ENCODE data around the gene ANKRD60.

The ANKRD60 gene

GRCh38 chr20:58184984-58185383, 43.5 kb downstream of the ANKRD60 start:
- DNase-seq = no peak

- DNase-seq = no peak
Measured at GRCh38 chr20:58184063-58184462, 44.4 kb downstream of the ANKRD60 start.

- no peak for DNase-seq
Measured at GRCh38 chr20:58182521-58183140, 45.8 kb downstream of the ANKRD60 start.

- DNase-seq = no peak
Measured at GRCh38 chr20:58179432-58180099, 48.9 kb downstream of the ANKRD60 start.

GRCh38 chr20:58179083-58179431, 49.4 kb downstream of the ANKRD60 start:
- DNase-seq = no peak

- no peak for DNase-seq
Measured at GRCh38 chr20:58177799-58178198, 50.7 kb downstream of the ANKRD60 start.

GRCh38 chr20:58175836-58176235, 52.6 kb downstream of the ANKRD60 start:
- no peak for DNase-seq

- no peak for DNase-seq
Measured at GRCh38 chr20:58175425-58175824, 53.0 kb downstream of the ANKRD60 start.

GRCh38 chr20:58174708-58175280, 53.7 kb downstream of the ANKRD60 start:
- DNase-seq = no peak

GRCh38 chr20:58173930-58174707, 54.3 kb downstream of the ANKRD60 start:
- DNase-seq = no peak

GRCh38 chr20:58173091-58173490, 55.4 kb downstream of the ANKRD60 start:
- no peak for DNase-seq

- DNase-seq = no peak
Measured at GRCh38 chr20:58171796-58172425, 56.5 kb downstream of the ANKRD60 start.

- no peak for DNase-seq
Measured at GRCh38 chr20:58169450-58169849, 59.0 kb downstream of the ANKRD60 start.

GRCh38 chr20:58168843-58169242, 59.6 kb downstream of the ANKRD60 start:
- DNase-seq = no peak

GRCh38 chr20:58167759-58168158, 60.7 kb downstream of the ANKRD60 start:
- DNase-seq = no peak
